Measurements from ENCODE around the gene RER1. TPM values are rescaled to one million over a fixed set of nuclear protein-coding genes. Genes with fewer than 3 reads are reported as not detected.

Gene RER1
- total RNA-seq, 1 experiment from 2014 or later, result 110 TPM

DNA sequence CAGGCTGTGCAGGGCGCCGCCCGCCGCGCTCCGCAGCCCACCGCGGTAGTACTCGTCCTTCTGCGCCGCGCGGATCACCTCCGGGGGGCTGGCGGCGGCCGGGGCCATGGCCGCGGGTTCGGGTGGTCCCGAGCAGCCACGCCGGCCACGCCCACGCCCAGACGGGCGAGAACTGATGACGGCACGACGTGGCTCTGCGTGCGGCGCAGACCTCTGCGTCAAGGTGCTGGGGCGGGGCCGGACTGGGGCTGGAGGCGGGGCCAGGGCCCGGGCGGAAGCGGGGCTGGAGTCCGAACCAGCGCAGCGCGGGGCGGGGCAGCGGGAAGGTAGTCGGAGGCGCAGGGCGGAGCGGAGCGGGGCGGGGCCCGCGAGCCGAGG is 20.7 kb downstream of the RER1 start, which contains the start of gene PEX10:
TSS of gene PEX10 (minus strand) at position 170 of the 378 bp plus-strand sequence. CDS start at position 108, 62 bp downstream.
- Histone ChIP-seq H3K9me3 (ENCODE audit: control insufficient read depth, low read depth, low read length) (no peaks in the 10 kb centered on the region), H2AK5ac (ENCODE audit: insufficient read length, low read length) (no peak within 1 kb of the TSS), H3K4me1 (ENCODE audit: insufficient read depth, low read length) (no peaks in the 10 kb centered on the region), H4K5ac (ENCODE audit: insufficient read length, low read depth, low read length) (no peak within 1 kb of the TSS), H3K79me1 (ENCODE audit: insufficient read depth, low read depth, low read length, poor library complexity, severe bottlenecking) (no peaks in the 10 kb centered on the region), H3K27me3 (ENCODE audit: insufficient read depth, low read length) (no peaks in the 10 kb centered on the region), H3K23me2 (ENCODE audit: insufficient read length, low read depth, low read length, poor library complexity, severe bottlenecking) (peaks cover 15% of the 10 kb centered on the region), H2BK5ac (ENCODE audit: insufficient read length, low read length) (no peak within 1 kb of the TSS), H3K23ac (ENCODE audit: insufficient read length, low read depth, low read length) (no peak within 1 kb of the TSS), H4K8ac (replicated peaks; ENCODE audit: insufficient read length, low read depth, low read length) (no peak within 1 kb of the TSS), H2BK120ac (ENCODE audit: low read depth, low read length, poor library complexity, severe bottlenecking) (no peak within 1 kb of the TSS), H2BK12ac (ENCODE audit: insufficient read length, low read depth, low read length) (no peak within 1 kb of the TSS), H3T11ph (ENCODE audit: low read length) (no peak within 1 kb of the TSS), H3K14ac (ENCODE audit: insufficient read depth, low read length) (peak within 1 kb of the TSS; percentile 83), H3K18ac (ENCODE audit: insufficient read length, low read depth, low read length) (peak within 1 kb of the TSS; percentile 54), H3K27ac (ENCODE audit: insufficient read length, low read depth, low read length) (no peak within 1 kb of the TSS), H2BK20ac (ENCODE audit: low read depth, low read length, poor library complexity, severe bottlenecking) (no peak within 1 kb of the TSS), H4K20me1 (ENCODE audit: control insufficient read depth, insufficient read depth, insufficient read length) (no peaks in the 10 kb centered on the region), H3K4ac (ENCODE audit: low read depth, low read length) (no peak within 1 kb of the TSS), H3K79me2 (ENCODE audit: insufficient read depth, low read length) (no peaks in the 10 kb centered on the region), H3K56ac (ENCODE audit: insufficient read length, low read depth, low read length) (no peak within 1 kb of the TSS), H2AFZ (ENCODE audit: low read length) (no peak within 1 kb of the TSS), H2BK15ac (ENCODE audit: low read depth, low read length) (no peak within 1 kb of the TSS), H4K91ac (ENCODE audit: insufficient read length, low read depth, low read length) (no peak within 1 kb of the TSS), H3K4me2 (ENCODE audit: insufficient read depth, insufficient read length, low read length) (peak within 1 kb of the TSS; percentile 68), H3K9ac (ENCODE audit: extremely low read depth, insufficient read length, low read length) (peak within 1 kb of the TSS; percentile 57)
- TF ChIP-seq, protein P1, sequence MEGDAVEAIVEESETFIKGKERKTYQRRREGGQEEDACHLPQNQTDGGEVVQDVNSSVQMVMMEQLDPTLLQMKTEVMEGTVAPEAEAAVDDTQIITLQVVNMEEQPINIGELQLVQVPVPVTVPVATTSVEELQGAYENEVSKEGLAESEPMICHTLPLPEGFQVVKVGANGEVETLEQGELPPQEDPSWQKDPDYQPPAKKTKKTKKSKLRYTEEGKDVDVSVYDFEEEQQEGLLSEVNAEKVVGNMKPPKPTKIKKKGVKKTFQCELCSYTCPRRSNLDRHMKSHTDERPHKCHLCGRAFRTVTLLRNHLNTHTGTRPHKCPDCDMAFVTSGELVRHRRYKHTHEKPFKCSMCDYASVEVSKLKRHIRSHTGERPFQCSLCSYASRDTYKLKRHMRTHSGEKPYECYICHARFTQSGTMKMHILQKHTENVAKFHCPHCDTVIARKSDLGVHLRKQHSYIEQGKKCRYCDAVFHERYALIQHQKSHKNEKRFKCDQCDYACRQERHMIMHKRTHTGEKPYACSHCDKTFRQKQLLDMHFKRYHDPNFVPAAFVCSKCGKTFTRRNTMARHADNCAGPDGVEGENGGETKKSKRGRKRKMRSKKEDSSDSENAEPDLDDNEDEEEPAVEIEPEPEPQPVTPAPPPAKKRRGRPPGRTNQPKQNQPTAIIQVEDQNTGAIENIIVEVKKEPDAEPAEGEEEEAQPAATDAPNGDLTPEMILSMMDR (conservative IDR thresholded peaks at IDR 0.05), result no peak
- no CpG with 5 or more reads among the region's 55 CpGs for WGBS (ENCODE audit: extremely low coverage, insufficient read length, low lambda C conversion rate)
- peak; percentile 97 for DNase-seq
- H3K27me3 Mint-ChIP-seq (ENCODE audit: low read depth), result peaks cover 13% of the 10 kb centered on the region
- H3K27ac Mint-ChIP-seq, result peak within 1 kb of the TSS; percentile 65 to 92 (median 70); a peak in 3 of 7 replicates
- peaks cover 11 to 23% (median 22%) of the 10 kb centered on the region in 3 experiments; a peak in 6 of 7 replicates for H3K36me3 Mint-ChIP-seq (ENCODE audit: insufficient read depth in 1 of 3, low read depth in 3 of 3)
- peaks cover 20 to 27% of the 10 kb centered on the region in 2 experiments for H3K4me1 Mint-ChIP-seq
- peak within 1 kb of the TSS; percentile 83 to 91 for H3K4me3 Mint-ChIP-seq
- H3K9me3 Mint-ChIP-seq, result no peaks in the 10 kb centered on the region
